Thyroid gland (tissue), 4 donors: ENCODE data around the gene PRELP. TPM values are rescaled to one million over a fixed set of nuclear protein-coding genes. Genes with fewer than 3 reads are reported as not detected.

Source experiments
- DNase-seq, 2 donors: peaks; one replicate each; pipeline ENCODE4 v3.0.0-alpha.2; 2019
- H3K27ac ChIP-seq, 3 donors: fragments of 200-600 bp; sonication (generic); 1 replicate in 2 of 3; 2 replicates in 1 of 3; pipeline ENCODE4 v1.5.1; 2016 to 2019; ENCODE audit warnings: mild to moderate bottlenecking in 1 of 3, moderate library complexity in 1 of 3
- H3K27me3 ChIP-seq: fragments of 200-600 bp; sonication (generic); one replicate; pipeline ENCODE4 v1.5.1; 2019
- H3K36me3 ChIP-seq, 2 donors: fragments of 200-600 bp; sonication (generic); one replicate each; pipeline ENCODE4 v1.5.1; 2016 to 2019
- H3K4me1 ChIP-seq, 2 donors: fragments of 200-600 bp; sonication (generic); one replicate each; pipeline ENCODE4 v1.5.1; 2017 to 2019
- H3K4me3 ChIP-seq, 3 donors: fragments of 200-600 bp; sonication (generic); replicated peaks in 1 of 3; 1 replicate in 2 of 3; 2 replicates in 1 of 3; pipeline ENCODE4 v1.5.1; 2016; ENCODE audit warnings: mild to moderate bottlenecking in 1 of 3
- H3K9me3 ChIP-seq: fragments of 200-600 bp; sonication (generic); one replicate; pipeline ENCODE4 v1.5.1; 2017
- CTCF ChIP-seq, 6 experiments: fragments of 200-600 bp in 3 of 6; fragments of 450-650 bp in 3 of 6; sonication (generic) in 3 of 6; IDR thresholded peaks; one replicate each; pipeline ENCODE4 v1.5.1; 2016 to 2019; ENCODE audit warnings: antibody characterized with exemption in 6 of 6, mild to moderate bottlenecking in 2 of 6, inconsistent platforms in 1 of 6, moderate library complexity in 1 of 6
- POLR2A ChIP-seq, 2 donors: fragments of 450-650 bp; IDR thresholded peaks; one replicate each; pipeline ENCODE4 v1.6.1; 2017; ENCODE audit warnings: antibody characterized with exemption in 2 of 2, mild to moderate bottlenecking in 2 of 2, moderate library complexity in 1 of 2
- WGBS, 2 donors: methylation state at CpG; one replicate each; pipeline ENCODE4 v1.1.5; 2017; 5-methylcytosine and 5-hydroxymethylcytosine counted together
- intact Hi-C: fragments of 100-400 bp; cut with DNase I; formaldehyde crosslinking; loops from one replicate; pipeline ENCODE4 v1.15.1; 2023
- total RNA-seq, 4 donors: library from RNA; depleted of rRNA; stranded (reverse); fragments of >200 nt; gene quantifications; one replicate each; pipeline ENCODE4 v1.2.3, GENCODE V29; 2016

The PRELP gene
- total RNA-seq, 4 donors from 2014 or later: 17.5 to 86.1 (median 35.4) TPM

- no peaks in the 10 kb centered on the region for H3K9me3 ChIP-seq
- no peaks in the 10 kb centered on the region for H3K27me3 ChIP-seq
- intact Hi-C loops: no loop called here
- no peaks in the 10 kb centered on the region for H3K36me3 ChIP-seq
- no peak overlapping the region for H3K4me3 ChIP-seq
- DNase-seq: peak; percentile 54 to 57
- WGBS, 2 donors: 77% methylated on average over 6 of the region's 6 CpGs
- H3K27ac ChIP-seq: peak overlapping the region in 1 of 3 donors; percentile 89
- H3K4me1 ChIP-seq: peaks cover 23 to 49% of the 10 kb centered on the region in 2 donors
- TF ChIP-seq CTCF (IDR thresholded peaks at IDR 0.05): no peak
- no peak for TF ChIP-seq POLR2A (IDR thresholded peaks at IDR 0.05)
Observed at GRCh38 chr1:203462878-203463277, 12.7 kb upstream of the PRELP start.

- Histone ChIP-seq H3K27me3 (no peaks in the 10 kb centered on the region), H3K36me3 (no peaks in the 10 kb centered on the region), H3K4me1 (peaks cover 23 to 54% of the 10 kb centered on the region in 2 donors), H3K27ac (peak overlapping the region; percentile 44 to 89 (median 60)), H3K4me3 (no peak overlapping the region), H3K9me3 (no peaks in the 10 kb centered on the region)
- intact Hi-C loops: no loop called here
- WGBS, 2 donors: 70 to 83% methylated on average over 7 of the region's 7 CpGs
- DNase-seq: peak in 1 of 2 donors; percentile 40
- TF ChIP-seq POLR2A (IDR thresholded peaks at IDR 0.05) (no peak), CTCF (IDR thresholded peaks at IDR 0.05) (peak in 1 of 6 experiments; percentile 35)
Observed at GRCh38 chr1:203463469-203464062, 12.0 kb upstream of the PRELP start.

- H3K4me1 ChIP-seq: peaks cover 23 to 55% of the 10 kb centered on the region in 2 donors
- DNase-seq: no peak
- no peaks in the 10 kb centered on the region for H3K36me3 ChIP-seq
- H3K27ac ChIP-seq: peak overlapping the region; percentile 14 to 89 (median 60)
- WGBS, 2 donors: 57 to 71% methylated on average over 5 of the region's 5 CpGs
- H3K27me3 ChIP-seq: no peaks in the 10 kb centered on the region
- no peaks in the 10 kb centered on the region for H3K9me3 ChIP-seq
- TF ChIP-seq CTCF (IDR thresholded peaks at IDR 0.05) (no peak), POLR2A (IDR thresholded peaks at IDR 0.05) (no peak)
- no peak overlapping the region for H3K4me3 ChIP-seq
- intact Hi-C loops: no loop called here
Observed at GRCh38 chr1:203464226-203464625, 11.4 kb upstream of the PRELP start.

- 94 to 98% methylated on average over 2 to 3 of the region's 3 CpGs for WGBS, 2 donors
- Histone ChIP-seq H3K27me3 (no peaks in the 10 kb centered on the region), H3K36me3 (no peaks in the 10 kb centered on the region), H3K4me3 (no peak overlapping the region), H3K4me1 (peaks cover 23 to 55% of the 10 kb centered on the region in 2 donors), H3K27ac (peak overlapping the region in 2 of 3 donors; percentile 60 to 89), H3K9me3 (no peaks in the 10 kb centered on the region)
- intact Hi-C loops: no loop called here
- no peak for TF ChIP-seq POLR2A (IDR thresholded peaks at IDR 0.05)
- TF ChIP-seq CTCF (IDR thresholded peaks at IDR 0.05): no peak
- DNase-seq: no peak
Observed at GRCh38 chr1:203464743-203465142, 10.9 kb upstream of the PRELP start.

GRCh38 chr1:203465146-203465798 is 10.3 kb upstream of the PRELP start:
- H3K9me3 ChIP-seq: no peaks in the 10 kb centered on the region
- peak overlapping the region; percentile 60 to 89 (median 76) for H3K27ac ChIP-seq
- intact Hi-C loops: no loop called here
- WGBS, 2 donors: 84 to 85% methylated on average over 11 of the region's 11 CpGs
- peaks cover 23 to 55% of the 10 kb centered on the region in 2 donors for H3K4me1 ChIP-seq
- no peak overlapping the region for H3K4me3 ChIP-seq
- no peak for DNase-seq
- no peaks in the 10 kb centered on the region for H3K36me3 ChIP-seq
- no peaks in the 10 kb centered on the region for H3K27me3 ChIP-seq
- TF ChIP-seq POLR2A (IDR thresholded peaks at IDR 0.05): no peak
- TF ChIP-seq CTCF (IDR thresholded peaks at IDR 0.05): no peak
